Fibroblast of pulmonary artery (primary cell): Measurements from ENCODE around the gene NFATC1.

Experiments
- DNase-seq: peaks from one replicate; pipeline ENCODE4 v3.0.0-alpha.2; 2010; ENCODE audit warnings: low read depth
- H3K4me3 ChIP-seq: replicated peaks from 2 replicates; pipeline ENCODE4 v1.5.1; 2011; ENCODE audit warnings: low read depth, mild to moderate bottlenecking, control low read depth, low read length, moderate library complexity
- CTCF ChIP-seq: IDR thresholded peaks from 2 replicates; pipeline ENCODE4 v1.5.1; 2011; ENCODE audit warnings: mild to moderate bottlenecking, control low read depth, low read length, inconsistent platforms; ENCODE audit errors: missing control alignments

The NFATC1 gene

GRCh38 chr18:79559436-79559835 is 163.7 kb downstream of the NFATC1 start:
- TF ChIP-seq CTCF = no peak

GRCh38 chr18:79560042-79560860 is 164.5 kb downstream of the NFATC1 start:
- TF ChIP-seq CTCF = no peak
- no peak overlapping the region for H3K4me3 ChIP-seq
- no peak for DNase-seq

More at GRCh38 chr18:79559436-79559835, 163.7 kb downstream of the NFATC1 start:
- no peak overlapping the region for H3K4me3 ChIP-seq
- no peak for DNase-seq

GRCh38 chr18:79560861-79561210 is 165.1 kb downstream of the NFATC1 start:
- no peak overlapping the region for H3K4me3 ChIP-seq
- no peak for TF ChIP-seq CTCF
- no peak for DNase-seq

- TF ChIP-seq CTCF = no peak
- H3K4me3 ChIP-seq = no peak overlapping the region
Observed at GRCh38 chr18:79563949-79564348, 168.2 kb downstream of the NFATC1 start.

GRCh38 chr18:79564441-79564840 is 168.7 kb downstream of the NFATC1 start:
- H3K4me3 ChIP-seq = no peak overlapping the region
- no peak for DNase-seq
- TF ChIP-seq CTCF = no peak

More at GRCh38 chr18:79563949-79564348, 168.2 kb downstream of the NFATC1 start:
- no peak for DNase-seq

GRCh38 chr18:79566771-79567431 is 171.2 kb downstream of the NFATC1 start:
- no peak for TF ChIP-seq CTCF
- H3K4me3 ChIP-seq = no peak overlapping the region
- no peak for DNase-seq
